CD4-positive, CD25-positive, alpha-beta regulatory T cell (primary cell): ENCODE measurements around the gene CYP2W1. TPM values are rescaled to one million over a fixed set of nuclear protein-coding genes. Genes with fewer than 3 reads are reported as not detected.

ENCODE experiments used
- ATAC-seq, 2 donors: fragments of 150-1000 bp; cut with Tn5 transposase; one replicate each; pipeline ENCODE4 v1.10.0; 2021; ENCODE audit warnings: low read depth in 2 of 2, moderate number of reproducible peaks in 2 of 2, moderate library complexity in 1 of 2
- DNase-seq, 3 donors: peaks; one replicate each; pipeline versions ENCODE4 v3.0.0 to v3.0.0-alpha.2; 2012 to 2022; ENCODE audit warnings: mixed read lengths in 1 of 3
- H3K27ac ChIP-seq: one replicate; pipeline ENCODE4 v1.7.0; 2013; ENCODE audit warnings: mild to moderate bottlenecking, low read length; ENCODE audit not compliant: insufficient read depth, poor library complexity, severe bottlenecking
- H3K27me3 ChIP-seq: one replicate; pipeline ENCODE4 v1.7.0; 2013; ENCODE audit warnings: low read length; ENCODE audit not compliant: control insufficient read depth, insufficient read depth
- H3K36me3 ChIP-seq: one replicate; pipeline ENCODE4 v1.7.0; 2013; ENCODE audit warnings: mild to moderate bottlenecking, low read length, moderate library complexity; ENCODE audit not compliant: control insufficient read depth, insufficient read depth
- H3K4me1 ChIP-seq: 2 replicates; pipeline ENCODE4 v1.7.0; 2013; ENCODE audit warnings: mild to moderate bottlenecking, low read length; ENCODE audit not compliant: insufficient read depth, control insufficient read depth, poor library complexity, severe bottlenecking
- H3K4me3 ChIP-seq: one replicate; pipeline ENCODE4 v1.7.0; 2013; ENCODE audit warnings: low read depth, mild to moderate bottlenecking, low read length, moderate library complexity
- H3K9me3 ChIP-seq, 2 experiments: 1 replicate in 1 of 2; 2 replicates in 1 of 2; pipeline ENCODE4 v1.7.0; 2013; ENCODE audit warnings: low read length in 2 of 2, mild to moderate bottlenecking in 1 of 2, moderate library complexity in 1 of 2; ENCODE audit not compliant: control insufficient read depth in 2 of 2
- H3K27ac Mint-ChIP-seq, 3 donors: one replicate each; pipeline ENCODE4 v1.8.0; 2020 to 2022; ENCODE audit warnings: mild to moderate bottlenecking in 3 of 3, mixed read lengths in 3 of 3, moderate library complexity in 2 of 3
- H3K27me3 Mint-ChIP-seq: one replicate; pipeline ENCODE4 v1.8.0; 2022; ENCODE audit warnings: mild to moderate bottlenecking, mixed read lengths
- H3K36me3 Mint-ChIP-seq: one replicate; pipeline ENCODE4 v1.8.0; 2020; ENCODE audit warnings: mixed read lengths
- H3K4me1 Mint-ChIP-seq, 4 donors: one replicate each; pipeline ENCODE4 v1.8.0; 2020 to 2022; ENCODE audit warnings: mixed read lengths in 4 of 4, mild to moderate bottlenecking in 1 of 4
- H3K4me3 Mint-ChIP-seq, 4 donors: one replicate each; pipeline ENCODE4 v1.8.0; 2020 to 2022; ENCODE audit warnings: mild to moderate bottlenecking in 4 of 4, mixed read lengths in 4 of 4, moderate library complexity in 3 of 4
- H3K9me3 Mint-ChIP-seq, 7 donors: one replicate each; pipeline ENCODE4 v1.8.0; 2020 to 2022; ENCODE audit warnings: mixed read lengths in 7 of 7, mild to moderate bottlenecking in 3 of 7, moderate library complexity in 2 of 7
- polyA plus RNA-seq, 4 donors: library from polyadenylated mRNA; unstranded; fragments of 300-500 nt; fragmentation: Illumina TruSeq; gene quantifications; one replicate each; pipeline ENCODE4 v1.2.3, GENCODE V29; 2021
- total RNA-seq: library from RNA; stranded (reverse); gene quantifications from one replicate; pipeline ENCODE4 v1.2.3, GENCODE V29; 2022

CYP2W1 gene, protein sequence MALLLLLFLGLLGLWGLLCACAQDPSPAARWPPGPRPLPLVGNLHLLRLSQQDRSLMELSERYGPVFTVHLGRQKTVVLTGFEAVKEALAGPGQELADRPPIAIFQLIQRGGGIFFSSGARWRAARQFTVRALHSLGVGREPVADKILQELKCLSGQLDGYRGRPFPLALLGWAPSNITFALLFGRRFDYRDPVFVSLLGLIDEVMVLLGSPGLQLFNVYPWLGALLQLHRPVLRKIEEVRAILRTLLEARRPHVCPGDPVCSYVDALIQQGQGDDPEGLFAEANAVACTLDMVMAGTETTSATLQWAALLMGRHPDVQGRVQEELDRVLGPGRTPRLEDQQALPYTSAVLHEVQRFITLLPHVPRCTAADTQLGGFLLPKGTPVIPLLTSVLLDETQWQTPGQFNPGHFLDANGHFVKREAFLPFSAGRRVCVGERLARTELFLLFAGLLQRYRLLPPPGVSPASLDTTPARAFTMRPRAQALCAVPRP
- total RNA-seq (not detected), polyA plus RNA-seq (not detected)

DNA sequence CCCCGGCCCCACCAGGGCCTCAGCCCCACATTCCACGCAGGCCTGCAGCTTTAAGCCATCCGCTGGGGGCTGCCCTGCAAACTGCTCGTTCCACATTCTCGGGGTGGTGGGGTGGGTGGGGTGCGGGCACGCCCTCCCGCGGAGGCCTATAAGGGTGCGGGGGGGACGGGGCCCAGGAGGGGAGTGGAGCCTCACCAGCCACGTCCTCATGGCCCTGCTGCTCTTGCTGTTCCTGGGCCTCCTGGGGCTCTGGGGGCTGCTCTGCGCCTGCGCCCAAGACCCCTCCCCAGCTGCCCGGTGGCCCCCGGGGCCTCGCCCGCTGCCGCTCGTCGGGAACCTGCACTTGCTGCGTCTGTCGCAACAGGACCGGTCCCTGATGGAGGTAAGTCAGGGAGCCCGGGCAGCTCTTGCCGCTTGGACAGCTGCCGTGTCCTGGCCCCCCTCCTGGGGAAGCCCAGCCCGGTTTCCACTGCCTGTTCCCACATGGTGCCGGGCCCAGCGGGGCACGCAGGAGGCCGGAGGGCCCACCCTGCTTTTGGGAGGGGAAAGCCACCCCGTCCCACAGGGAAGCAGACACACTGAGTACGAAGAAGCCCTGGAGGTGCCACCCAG is at the start of gene CYP2W1:
Gene CYP2W1 (plus strand): TSS at position 178 of the 612 bp plus-strand sequence. CDS start 31 bp downstream, at position 209.
- ATAC-seq (no peak), DNase-seq (no peak)
- no peak within 1 kb of the TSS for H3K27ac Mint-ChIP-seq
- no peaks in the 10 kb centered on the region for H3K4me1 ChIP-seq
- no peaks in the 10 kb centered on the region for H3K27me3 ChIP-seq
- no peak within 1 kb of the TSS for H3K4me3 Mint-ChIP-seq
- no peaks in the 10 kb centered on the region for H3K36me3 Mint-ChIP-seq
- no peak within 1 kb of the TSS for H3K4me3 ChIP-seq
- H3K27me3 Mint-ChIP-seq = no peaks in the 10 kb centered on the region
- H3K27ac ChIP-seq = no peak within 1 kb of the TSS
- H3K9me3 Mint-ChIP-seq = peaks cover 0 to 2% (median 0%) of the 10 kb centered on the region in 7 donors
- no peaks in the 10 kb centered on the region for H3K9me3 ChIP-seq
- H3K4me1 Mint-ChIP-seq = no peaks in the 10 kb centered on the region
- H3K36me3 ChIP-seq = no peaks in the 10 kb centered on the region

DNA sequence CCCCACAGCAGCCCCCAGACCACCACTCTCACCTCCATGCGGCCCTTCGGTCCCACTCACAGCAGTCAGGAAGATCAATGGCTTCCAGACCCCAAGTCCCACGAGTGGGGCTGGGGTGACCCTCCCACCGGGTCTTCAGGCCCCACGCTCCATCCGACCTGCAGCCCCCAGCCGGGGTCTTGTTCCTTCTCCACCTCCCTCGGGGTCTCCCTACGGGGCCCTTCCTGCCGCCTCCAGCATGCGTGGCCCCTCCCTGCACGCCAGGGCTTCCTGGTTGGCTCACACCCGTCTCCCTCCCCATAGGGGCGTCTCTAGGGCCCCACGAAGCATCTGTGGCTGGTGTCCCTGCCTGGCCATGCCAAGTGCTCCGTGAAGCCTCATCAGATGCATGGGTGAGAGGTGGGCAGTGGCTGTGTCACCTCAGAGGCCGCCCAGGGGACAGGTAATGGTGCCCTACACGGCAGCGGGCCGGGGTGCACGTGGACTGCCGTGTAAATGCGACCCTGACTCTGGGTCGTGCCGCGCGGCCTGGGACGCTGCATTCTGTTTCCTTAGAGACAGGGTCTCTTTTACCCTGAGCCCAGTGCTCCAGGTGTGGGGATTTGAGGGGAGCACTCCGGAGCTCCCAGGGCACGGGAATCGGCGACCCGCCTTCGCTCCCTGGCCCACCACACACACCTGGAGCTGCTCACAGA is 48.4 kb upstream of the CYP2W1 start:
- Histone ChIP-seq H3K9me3 (no peaks in the 10 kb centered on the region), H3K36me3 (no peaks in the 10 kb centered on the region), H3K27me3 (no peaks in the 10 kb centered on the region), H3K4me3 (no peak overlapping the region), H3K27ac (no peak overlapping the region), H3K4me1 (peaks cover 8% of the 10 kb centered on the region)
- Mint-ChIP-seq H3K9me3 (no peaks in the 10 kb centered on the region), H3K4me3 (no peak overlapping the region), H3K4me1 (peaks cover 4 to 9% (median 8%) of the 10 kb centered on the region in 4 donors), H3K27me3 (no peaks in the 10 kb centered on the region), H3K27ac (no peak overlapping the region), H3K36me3 (no peaks in the 10 kb centered on the region)
- DNase-seq (no peak), ATAC-seq (no peak)

DNA sequence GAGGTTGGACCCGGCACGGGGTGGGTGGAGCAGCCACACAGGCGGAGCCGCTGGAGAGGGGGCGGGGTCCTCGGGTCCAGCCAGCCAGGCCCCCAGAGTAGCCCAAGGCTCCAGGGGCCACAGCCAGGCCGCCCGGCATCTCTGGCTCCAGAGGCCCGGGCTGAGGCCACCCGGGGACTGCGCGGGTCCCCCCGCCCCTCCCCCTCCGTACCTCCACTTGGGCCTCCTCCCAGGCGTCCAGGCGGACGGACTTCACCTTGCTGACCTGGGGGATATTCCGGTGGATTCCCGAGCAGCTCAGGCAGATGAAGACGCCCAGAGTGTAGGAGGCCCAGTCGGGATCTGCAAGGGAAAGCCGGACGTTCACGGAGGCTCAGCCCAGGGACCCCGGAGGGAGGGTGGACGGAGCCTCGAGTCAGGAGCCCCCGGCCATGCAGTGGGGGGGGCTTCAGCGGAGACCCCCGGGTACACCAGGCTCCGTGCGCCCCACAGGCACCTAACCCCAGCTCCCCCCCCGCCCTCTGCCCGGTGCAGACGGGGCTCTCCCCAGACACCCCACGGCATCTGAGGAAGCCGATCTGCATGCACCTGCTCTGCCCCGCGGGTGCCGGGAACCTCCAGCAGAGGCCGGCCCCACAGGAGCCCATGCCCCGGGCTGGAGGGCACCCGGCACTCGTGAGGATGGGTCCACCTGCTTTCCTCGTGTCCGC is 47.7 kb upstream of the CYP2W1 start:
- peaks cover 0 to 4% (median 3%) of the 10 kb centered on the region in 4 donors for H3K4me1 Mint-ChIP-seq
- DNase-seq = no peak
- Histone ChIP-seq H3K27me3 (no peaks in the 10 kb centered on the region), H3K27ac (no peak overlapping the region), H3K36me3 (no peaks in the 10 kb centered on the region), H3K9me3 (peaks cover 0 to under 1% of the 10 kb centered on the region in 2 experiments), H3K4me1 (peaks cover 8% of the 10 kb centered on the region), H3K4me3 (no peak overlapping the region)
- peak in 1 of 2 donors; percentile 8 for ATAC-seq
- no peak overlapping the region for H3K4me3 Mint-ChIP-seq
- H3K27ac Mint-ChIP-seq = no peak overlapping the region
- H3K9me3 Mint-ChIP-seq = peaks cover 0 to 6% (median 0%) of the 10 kb centered on the region in 7 donors
- H3K36me3 Mint-ChIP-seq = no peaks in the 10 kb centered on the region
- no peaks in the 10 kb centered on the region for H3K27me3 Mint-ChIP-seq

DNA sequence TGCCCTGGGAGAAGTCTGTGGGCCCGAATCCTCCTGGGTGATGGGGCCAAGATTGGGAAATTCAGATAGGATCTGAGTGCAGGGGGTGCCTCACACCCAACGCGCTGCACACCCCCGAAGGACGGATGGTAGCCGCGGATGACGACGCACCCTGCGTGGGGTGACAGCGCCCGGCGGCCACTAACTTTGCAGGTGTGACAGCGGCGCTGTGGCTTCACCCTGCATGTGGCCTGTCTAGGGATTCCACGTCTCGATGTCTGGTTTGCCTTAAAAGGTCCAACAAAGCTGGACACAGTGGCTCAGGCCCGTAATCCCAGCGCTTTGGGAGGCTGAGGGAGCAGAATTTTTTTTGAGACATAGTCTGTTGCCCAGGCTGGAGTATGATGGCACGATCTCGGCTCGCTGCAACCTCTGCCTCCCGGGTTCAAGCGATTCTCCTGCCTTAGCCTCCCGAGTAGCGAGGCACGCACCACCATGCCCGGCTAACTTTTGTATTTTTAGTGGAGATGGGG is 47.1 kb upstream of the CYP2W1 start:
- H3K27ac ChIP-seq = no peak overlapping the region
- DNase-seq (no peak), ATAC-seq (no peak)
- peaks cover under 1% of the 10 kb centered on the region for H3K27me3 ChIP-seq
- Mint-ChIP-seq H3K27me3 (peaks cover 1% of the 10 kb centered on the region), H3K4me3 (no peak overlapping the region), H3K4me1 (peaks cover 0 to 5% (median 4%) of the 10 kb centered on the region in 4 donors), H3K27ac (peak overlapping the region in 1 of 3 donors; percentile 26), H3K36me3 (no peaks in the 10 kb centered on the region), H3K9me3 (peaks cover 0 to 6% (median 1%) of the 10 kb centered on the region in 7 donors)
- peaks cover 0 to 2% of the 10 kb centered on the region in 2 experiments for H3K9me3 ChIP-seq
- peaks cover 8% of the 10 kb centered on the region for H3K4me1 ChIP-seq
- no peaks in the 10 kb centered on the region for H3K36me3 ChIP-seq
- H3K4me3 ChIP-seq = no peak overlapping the region

DNA sequence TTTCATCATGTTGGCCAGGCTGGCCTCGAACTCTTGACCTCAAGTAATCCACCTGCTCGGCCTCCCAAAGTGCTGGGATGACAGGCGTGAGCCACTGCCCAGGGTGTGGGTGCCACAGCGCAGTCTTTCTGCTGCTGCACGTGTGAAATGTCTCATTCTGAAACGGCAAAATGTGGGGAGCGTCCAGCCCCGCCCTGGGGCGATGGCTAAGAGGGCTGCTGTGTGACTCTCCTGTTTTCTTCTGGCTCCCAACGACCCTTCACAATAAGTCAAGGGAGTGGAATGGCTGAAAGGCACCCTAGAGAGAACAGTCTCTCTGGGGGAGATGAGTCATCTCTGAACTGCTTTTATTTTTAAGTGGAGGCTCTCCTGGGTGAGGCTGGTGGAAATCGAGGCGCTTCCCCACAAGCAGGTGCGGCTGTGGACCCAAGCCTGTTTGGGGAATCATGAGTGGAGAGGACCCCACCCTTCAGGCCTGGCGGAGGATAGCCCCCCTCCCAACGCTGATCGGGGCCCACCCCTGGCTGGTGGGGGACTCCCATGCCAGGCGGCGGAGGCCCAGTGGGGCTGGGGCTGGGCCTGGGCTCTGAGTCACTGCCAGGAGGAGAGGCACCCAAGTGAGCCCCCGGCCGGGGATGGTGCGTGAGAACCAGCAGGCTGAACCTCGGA is 46.5 kb upstream of the CYP2W1 start:
- DNase-seq (peak in 1 of 3 donors; percentile 73), ATAC-seq (peak; percentile 27 to 41)
- Mint-ChIP-seq H3K27ac (peak overlapping the region in 2 of 3 donors; percentile 26 to 55), H3K4me1 (peaks cover 4 to 7% (median 6%) of the 10 kb centered on the region in 4 donors), H3K27me3 (peaks cover 7% of the 10 kb centered on the region), H3K9me3 (peaks cover 0 to 6% (median 1%) of the 10 kb centered on the region in 7 donors), H3K4me3 (peak overlapping the region in 1 of 4 donors; percentile 43), H3K36me3 (no peaks in the 10 kb centered on the region)
- H3K27ac ChIP-seq = no peak overlapping the region
- H3K4me3 ChIP-seq = no peak overlapping the region
- H3K4me1 ChIP-seq = peaks cover 8% of the 10 kb centered on the region
- H3K27me3 ChIP-seq = peaks cover 2% of the 10 kb centered on the region
- no peaks in the 10 kb centered on the region for H3K36me3 ChIP-seq
- H3K9me3 ChIP-seq = peaks cover 0 to 2% of the 10 kb centered on the region in 2 experiments

DNA sequence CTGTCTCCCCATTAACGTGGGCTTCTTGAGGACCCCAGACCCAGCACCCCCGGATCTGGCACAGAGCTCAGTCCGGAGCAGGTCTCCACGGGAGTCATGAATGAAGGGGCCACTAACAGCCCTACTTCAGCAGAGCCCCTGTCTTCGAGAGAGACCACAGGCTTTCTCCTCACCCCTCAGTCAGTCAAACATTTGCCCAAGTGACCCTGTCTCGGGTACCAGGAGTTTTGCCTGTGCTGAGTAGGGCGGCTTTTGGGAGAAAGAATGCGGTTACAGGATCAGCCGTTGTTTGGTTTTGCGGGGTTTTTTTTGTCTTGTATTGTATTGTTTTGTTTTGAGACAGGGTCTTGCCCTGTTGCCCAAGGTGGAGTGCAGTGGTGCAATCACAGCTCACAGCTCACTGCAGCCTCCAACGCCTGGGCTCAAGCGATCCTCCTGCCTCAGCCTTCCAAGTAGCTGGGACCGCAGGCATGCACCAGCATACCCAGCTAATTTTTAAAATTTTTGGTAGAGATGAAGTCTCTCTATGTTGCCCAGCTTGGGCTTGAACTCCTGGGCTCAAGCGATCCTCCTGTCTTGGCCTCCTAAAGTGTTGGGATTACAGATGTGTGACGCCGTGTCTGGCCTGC is 45.0 kb upstream of the CYP2W1 start:
- H3K27ac ChIP-seq = no peak overlapping the region
- peaks cover 8% of the 10 kb centered on the region for H3K4me1 ChIP-seq
- Mint-ChIP-seq H3K4me3 (no peak overlapping the region), H3K4me1 (peaks cover 4 to 9% (median 6%) of the 10 kb centered on the region in 4 donors), H3K27me3 (peaks cover 11% of the 10 kb centered on the region), H3K36me3 (no peaks in the 10 kb centered on the region), H3K27ac (no peak overlapping the region), H3K9me3 (peaks cover 0 to 6% (median 1%) of the 10 kb centered on the region in 7 donors)
- no peak for ATAC-seq
- H3K9me3 ChIP-seq = peaks cover 0 to 2% of the 10 kb centered on the region in 2 experiments
- H3K36me3 ChIP-seq = no peaks in the 10 kb centered on the region
- DNase-seq = no peak
- H3K27me3 ChIP-seq = peaks cover 2% of the 10 kb centered on the region
- no peak overlapping the region for H3K4me3 ChIP-seq
